GM21576 (cell line): ENCODE results near the gene PSG5.
"Not testable (repeated sequence)": the region's sequence is repeated elsewhere in the genome, so short reads cannot be mapped to it uniquely, and the experiment has no call there.

Experiments
- ATAC-seq: cut with Tn5 transposase; IDR thresholded peaks from one replicate; pipeline ENCODE4 v1.9.1; 2021; ENCODE audit warnings: mild to moderate bottlenecking, moderate library complexity; ENCODE audit not compliant: unreplicated experiment

Gene PSG5

DNA sequence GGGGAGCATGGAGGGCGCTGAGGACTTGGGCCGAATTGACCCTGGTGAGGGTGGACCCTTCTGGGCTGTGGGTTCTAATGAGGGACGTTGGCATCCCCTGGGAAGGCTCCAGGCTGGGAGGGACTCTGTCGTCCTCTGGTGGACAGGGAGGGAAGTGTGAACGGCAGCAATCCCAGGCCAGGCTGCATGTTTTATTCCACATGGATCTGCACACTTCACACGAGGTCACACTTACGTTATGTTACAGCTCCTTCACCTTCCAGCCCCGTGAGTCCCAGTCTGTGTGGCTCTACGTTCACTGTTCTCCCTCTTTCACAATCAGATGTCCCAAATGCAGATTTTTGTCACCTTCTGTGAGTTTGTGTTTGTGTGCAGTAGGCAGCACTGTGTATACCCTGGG, 1.8 kb upstream of the PSG5 start:
- ATAC-seq: not testable (repeated sequence)

DNA sequence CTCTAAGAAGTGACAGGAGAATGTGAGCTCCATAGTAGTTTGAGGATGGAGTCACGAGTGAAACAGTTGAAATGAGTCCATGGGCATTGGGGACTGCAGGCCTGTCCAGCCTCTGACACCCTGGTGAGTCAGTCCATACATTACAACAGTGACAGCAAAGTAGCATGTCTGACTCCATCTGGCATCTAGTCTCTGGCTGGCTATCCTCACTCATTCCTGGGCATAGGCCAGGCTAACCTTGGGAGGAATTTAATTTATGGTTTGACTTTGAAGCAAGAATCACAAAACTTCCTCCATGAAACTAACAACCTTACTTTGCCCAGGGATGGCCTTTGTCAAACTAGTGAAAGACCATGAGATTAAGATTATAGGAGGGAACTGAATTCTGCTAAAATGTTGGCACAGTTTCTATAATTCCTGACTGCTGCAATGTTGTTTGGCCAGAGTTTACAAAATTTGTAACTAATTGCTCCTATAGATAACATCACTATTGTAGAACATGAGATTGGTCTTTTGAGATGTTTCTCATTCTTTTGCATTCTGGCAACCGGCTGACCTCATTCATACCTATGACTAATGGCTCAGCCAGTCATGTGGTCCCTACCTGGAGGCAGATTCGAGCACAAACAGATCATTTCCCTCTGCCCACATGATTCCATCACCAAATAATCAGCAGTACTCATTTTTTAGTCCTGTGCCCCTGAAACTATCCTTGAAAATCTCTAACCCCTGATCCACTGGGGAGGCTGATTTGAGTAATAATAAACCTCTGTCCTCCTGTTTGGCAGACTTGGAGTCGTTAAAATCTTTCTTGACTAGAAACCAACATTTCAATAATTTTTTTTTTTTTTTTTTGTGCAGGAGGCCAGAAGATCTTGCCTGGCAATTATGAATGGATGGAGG, 4.2 kb downstream of the PSG5 start:
- not testable (repeated sequence) for ATAC-seq

DNA sequence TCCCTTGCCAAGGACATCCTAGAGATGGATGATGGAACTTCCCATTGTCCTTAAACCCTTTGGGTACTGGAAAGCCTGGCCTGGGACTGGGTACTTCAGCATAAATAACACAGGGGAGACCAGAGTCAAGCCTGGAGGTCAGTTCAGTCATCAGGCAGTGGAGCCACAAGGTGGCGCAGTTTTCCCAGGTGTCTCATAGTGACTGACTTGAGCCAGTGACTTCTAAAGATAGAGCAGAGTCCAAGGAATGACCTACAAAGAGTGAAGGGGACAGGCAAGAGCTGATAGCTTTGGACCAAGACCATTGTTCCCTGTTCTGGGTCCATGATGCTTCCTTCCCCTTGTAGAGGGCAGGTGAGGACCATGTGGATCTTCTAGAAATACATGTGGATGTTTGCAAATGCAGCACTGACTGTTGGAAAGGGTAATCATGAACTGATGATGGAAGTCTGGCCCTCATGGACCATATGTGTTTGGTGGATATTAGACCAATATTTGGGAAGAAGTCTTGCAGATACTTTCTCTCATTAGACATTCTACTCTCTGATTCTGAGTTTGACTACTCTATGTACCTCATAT, 6.7 kb downstream of the PSG5 start:
- ATAC-seq: not testable (repeated sequence)

DNA sequence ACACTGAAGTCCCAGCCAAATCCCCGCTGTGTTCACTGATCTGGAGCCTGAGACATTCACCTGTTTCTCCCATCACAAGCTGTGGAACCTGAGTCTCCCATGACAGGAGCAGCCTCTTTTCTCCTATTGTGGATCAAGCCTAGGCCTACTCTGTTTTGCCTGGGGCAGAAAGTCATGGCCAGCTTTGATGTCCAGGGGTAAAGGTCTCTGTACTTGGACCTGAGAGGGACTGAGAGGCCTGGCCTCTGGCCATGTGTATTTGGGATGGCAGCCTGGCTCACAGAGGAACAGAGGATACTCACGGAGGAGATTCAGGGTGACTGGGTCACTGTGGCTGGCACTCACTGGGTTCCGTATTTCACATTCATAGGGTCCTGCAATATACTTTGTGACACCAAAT, 7.8 kb downstream of the PSG5 start:
- not testable (repeated sequence) for ATAC-seq

DNA sequence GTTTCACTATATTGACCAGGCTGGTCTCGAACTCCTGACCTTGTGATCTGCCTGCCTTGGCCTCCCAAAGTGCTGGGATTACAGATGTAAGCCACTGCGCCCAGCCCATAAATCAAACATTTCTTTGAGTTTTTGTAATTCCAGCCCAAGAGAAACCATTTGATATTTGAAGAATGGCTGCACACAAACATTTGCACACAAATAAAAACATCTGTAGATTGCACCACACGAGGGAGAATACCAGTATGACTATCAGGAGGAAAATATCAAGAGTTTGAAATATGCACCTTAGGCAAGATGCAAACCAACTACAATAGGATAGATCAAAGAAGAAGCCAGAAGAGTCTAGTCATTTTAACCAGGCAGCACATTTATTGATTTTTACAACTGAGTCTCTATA, 20.4 kb downstream of the PSG5 start:
- ATAC-seq: not testable (repeated sequence)

DNA sequence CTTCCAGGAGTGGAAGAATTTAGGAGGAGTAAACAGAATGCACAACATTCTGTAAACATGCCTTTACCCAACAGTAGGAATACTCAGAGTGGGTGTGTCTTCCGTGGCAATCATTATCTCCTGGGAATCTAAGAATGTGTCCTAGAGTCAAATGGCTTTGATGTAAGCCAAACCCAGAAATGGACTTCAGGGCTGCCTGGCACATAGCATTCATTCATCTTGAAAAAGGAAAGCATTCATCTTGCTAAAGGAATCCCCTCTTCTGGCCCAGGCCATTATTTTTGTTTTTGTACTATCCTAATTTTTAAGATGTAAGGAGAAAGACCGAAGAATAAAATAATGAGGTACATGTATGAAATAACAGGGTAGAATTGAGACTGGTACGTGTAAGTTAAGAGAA, 23.2 kb downstream of the PSG5 start:
- not testable (repeated sequence) for ATAC-seq

DNA sequence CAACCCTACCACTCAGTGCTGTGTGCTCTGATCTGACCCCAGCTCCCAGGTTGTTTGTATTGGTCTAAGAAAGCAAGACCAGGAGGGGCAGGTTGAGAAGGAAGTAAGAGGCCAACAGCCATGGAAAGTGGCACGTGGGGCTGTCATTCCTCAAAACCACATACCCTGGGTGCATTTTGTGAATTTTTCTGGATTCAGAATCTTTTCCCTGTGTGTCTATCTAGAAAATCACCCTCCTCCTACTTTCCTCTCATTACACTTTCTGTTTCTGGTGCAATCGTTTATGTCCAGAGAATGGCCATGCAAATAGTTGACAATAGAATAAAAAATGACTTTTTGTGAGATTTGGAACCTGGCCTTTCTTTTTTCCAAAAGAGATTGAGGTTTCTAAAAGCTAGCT, 24.1 kb downstream of the PSG5 start:
- not testable (repeated sequence) for ATAC-seq

DNA sequence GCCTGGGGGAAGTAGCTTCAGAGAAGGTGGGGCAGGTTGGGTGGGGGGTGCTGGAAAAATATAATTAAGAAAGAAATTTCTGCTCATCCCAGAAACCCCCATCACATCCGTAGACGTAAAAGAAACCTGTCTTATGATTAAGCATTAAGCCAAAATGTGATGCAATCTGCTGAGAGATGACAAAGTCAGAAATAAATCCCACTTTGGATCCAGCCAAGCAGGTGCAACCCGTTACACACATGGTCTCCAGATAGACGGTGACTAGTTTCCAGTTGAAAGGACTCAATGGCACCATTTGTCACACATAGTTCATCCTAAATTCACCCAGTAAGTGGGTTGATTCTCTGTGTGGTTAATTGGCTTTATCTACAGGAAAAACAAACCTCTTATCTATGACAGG, 34.1 kb downstream of the PSG5 start:
- ATAC-seq: no peak

DNA sequence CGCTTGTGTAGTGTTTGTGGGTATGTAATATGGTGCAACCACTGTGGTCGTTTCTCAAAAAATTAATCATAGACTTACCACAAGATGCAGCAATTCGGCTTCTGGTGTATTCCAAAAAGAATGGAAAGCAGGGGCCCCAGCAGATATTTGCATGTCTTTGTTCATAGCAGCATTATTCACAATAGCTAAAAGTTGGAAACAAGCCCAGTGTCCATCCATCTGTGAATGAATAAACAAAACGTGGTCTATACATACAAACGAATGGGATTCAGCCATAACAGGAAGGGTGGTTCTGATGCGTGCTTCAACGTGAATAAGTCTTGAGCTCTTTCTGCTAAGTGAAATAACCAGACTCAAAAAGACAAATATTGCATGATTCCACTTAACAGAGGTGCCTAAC, 36.5 kb downstream of the PSG5 start:
- ATAC-seq: not testable (repeated sequence)

DNA sequence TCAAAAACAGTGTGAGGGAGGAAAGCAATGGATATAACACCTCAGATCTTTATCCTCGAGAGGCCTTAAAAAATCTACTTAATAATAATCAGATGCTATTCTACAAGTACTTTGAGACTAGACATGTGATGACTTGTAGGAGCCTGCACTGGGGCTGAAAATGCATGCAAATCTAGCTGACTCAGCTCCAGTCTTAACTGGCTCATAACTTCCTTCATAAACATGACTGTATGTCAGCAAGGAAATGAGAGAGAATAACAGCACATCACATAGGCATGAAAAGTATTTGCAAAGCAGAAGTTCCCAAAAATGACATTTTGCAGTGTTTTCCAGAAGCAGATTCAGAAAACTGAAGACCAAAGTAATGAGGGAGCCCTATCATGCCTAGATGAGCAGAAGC, 38.1 kb downstream of the PSG5 start:
- ATAC-seq: no peak

DNA sequence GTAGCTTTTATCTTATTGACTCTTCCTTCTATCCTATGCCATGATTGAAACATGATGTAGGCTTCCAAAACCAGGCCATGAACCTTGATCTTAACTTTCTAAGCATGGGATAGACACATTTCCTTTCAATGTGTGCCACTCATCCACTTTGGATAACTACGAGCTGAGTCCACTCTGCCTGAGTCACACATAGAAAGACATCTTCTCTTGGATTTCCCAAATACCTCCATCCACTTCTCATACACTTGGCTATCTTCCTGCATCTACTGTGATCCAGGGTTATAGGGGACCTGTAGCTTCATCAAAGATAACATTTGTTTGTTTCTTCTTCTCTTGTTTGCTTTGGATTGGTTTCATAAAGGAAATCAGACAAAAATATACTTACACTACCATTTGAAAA, 44.6 kb downstream of the PSG5 start:
- not testable (repeated sequence) for ATAC-seq

DNA sequence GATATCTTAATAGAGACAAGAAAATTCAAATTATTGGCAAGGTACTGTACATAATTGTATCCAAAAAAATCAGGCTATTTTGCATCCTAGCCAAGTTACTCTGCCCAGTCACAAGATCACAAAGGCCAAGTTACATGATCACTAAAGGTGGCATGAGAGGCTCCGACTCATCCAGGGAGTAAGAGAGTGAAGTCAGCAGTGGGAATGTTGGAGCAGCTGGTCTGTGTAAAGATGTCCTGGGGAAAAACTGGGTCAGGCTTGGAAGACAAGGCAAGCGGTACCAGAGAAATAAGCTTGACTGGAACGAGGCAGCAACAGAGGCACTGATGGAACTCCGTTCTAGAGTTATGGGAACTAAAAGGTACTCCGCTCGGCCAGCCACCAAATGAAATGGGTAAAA, 53.6 kb downstream of the PSG5 start:
- ATAC-seq: no peak

DNA sequence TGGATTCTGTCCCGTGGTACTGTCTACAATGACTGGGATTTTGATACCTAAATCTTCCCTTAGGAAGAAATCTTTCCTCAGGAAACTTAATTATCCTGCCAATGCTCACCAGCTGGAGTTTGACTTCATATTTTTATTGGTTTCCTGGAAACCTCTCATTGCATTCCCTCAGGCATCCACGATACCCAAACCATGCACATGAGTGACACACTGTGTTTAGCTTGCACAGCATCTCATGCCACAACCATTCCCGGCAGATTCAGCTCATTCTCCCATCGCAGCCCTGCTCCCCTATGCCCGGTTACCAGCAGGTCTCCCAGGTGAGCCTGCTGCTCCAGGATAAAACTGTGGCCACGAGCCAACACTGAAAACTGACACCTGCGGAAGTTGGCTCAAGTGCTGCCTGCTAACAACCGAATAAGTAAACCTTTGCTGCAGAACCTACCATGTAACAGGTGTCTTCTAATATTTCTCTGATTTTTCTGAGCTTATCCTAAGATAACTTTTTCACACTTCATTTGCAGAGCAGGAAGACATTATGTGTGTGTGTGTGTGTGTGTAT, 55.0 kb downstream of the PSG5 start:
- ATAC-seq: not testable (repeated sequence)

DNA sequence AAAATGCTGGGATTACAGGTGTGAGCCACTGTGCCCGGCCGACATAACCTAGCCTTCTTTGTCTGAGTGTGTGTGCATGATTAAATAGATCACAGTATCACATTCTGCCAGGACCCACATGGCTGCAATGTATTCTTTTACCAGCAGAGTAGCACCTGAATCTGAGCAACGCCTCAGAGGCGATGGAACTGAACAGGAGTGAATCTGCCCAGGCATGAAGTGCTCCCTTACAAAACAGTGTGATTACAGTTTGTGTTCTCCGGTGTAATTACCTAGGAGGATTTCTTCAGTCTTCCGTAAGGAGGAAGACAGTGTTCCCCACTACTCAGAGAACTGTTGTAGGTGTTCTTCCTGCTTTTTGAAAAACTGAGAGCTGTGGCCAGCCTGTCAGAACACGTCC, 57.1 kb downstream of the PSG5 start:
- ATAC-seq: not testable (repeated sequence)

DNA sequence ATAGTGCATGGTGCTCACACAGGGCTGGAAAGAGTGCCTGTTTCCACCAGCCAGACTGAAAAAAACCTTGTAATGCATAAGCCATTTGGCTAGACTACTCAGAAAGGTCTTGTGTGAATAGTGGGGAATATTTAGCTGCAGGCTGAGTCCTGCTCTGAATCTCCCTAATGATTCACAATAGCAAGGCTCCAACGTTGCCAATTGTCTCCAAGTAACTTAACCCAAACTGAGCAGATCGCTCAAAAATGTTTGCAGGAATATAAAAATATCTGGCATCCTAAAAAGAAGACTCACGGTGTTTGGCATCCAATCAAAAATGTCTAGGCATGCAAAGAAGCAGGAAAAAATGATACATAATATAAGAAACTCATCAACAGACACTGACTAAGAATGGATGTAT, 59.0 kb downstream of the PSG5 start:
- not testable (repeated sequence) for ATAC-seq

DNA sequence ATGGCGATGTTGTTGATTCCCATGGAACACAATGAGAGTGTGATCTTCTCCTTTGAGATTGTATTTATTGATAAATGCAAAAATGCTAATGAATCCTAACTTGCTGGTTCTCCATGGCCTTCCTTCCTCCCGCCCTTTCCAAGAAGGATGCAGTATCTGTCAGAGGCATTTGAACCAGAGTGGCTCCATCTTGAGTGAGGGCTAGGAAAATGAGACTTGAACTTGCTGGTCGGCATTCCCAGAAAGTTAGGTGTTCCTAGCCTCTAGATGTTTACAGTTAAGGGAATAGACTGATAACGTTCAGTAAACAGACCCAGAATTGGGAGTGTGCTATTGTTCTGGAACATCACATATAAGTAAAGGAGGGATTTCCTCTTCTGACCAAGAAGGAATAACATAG, 59.6 kb downstream of the PSG5 start:
- no peak for ATAC-seq

DNA sequence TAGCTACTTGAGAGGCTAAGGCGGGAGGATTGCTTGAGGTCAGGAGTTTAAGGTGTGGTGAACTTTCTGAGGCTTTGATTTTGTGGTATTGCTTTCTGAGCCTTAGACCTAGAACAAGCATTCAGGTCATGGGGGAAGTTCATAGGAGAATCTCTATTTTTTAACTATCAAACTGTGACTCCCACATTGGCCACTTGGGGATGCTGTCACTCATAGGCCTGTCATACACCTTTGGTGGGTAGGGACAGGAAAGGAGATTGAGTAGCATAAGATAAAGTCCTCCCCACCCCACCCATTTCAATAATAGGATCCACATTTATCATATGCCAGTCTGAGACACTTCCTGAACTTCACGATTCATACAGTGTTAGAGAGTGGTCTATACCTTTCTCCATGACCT, 62.0 kb downstream of the PSG5 start:
- no peak for ATAC-seq

DNA sequence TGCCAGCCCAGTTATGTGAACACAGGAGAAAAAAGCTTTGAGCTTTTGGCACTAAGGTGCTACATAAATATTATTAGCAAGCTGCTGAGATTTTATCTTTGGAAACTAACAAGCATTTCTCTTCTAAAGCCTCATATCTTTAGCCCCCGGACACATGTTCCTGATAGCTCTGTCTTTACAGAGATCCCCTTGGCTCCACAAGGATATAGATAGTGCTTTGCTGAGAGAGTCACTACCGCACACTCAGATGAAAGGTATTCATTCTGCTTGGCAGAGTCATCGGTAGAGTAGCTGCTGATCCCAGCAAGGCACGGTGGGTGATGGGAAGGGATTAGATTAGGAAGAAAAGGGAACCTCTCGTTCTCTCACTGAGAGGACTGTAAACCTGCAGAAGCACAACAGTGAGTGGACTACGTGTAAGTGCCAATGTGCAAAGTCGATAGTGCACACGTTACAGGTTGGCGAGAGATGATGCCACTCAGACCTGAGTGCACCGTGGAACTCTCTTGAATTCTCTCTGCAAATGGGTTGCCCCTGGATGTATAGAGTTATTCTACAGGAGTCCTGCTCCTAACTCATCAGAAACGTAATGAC, 65.8 kb downstream of the PSG5 start:
- not testable (repeated sequence) for ATAC-seq

DNA sequence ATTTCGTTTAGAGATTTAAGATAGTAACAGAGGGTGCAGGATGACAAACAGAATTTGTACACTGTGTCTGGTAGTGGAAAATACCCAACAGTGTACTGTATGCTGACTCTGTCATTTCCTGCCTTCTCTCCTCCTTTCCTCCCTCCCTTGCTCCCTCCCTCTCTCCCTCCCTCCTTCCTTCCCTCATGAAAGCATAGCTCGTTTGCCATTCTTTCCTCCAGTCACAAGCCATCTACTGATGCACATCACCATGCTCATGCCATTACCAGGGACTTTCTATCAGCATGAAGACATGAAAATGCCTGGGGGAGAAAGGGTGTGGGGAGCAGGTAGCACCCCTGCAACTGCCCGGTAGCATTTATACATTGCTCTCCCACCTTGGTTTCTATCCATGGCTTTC, 66.8 kb downstream of the PSG5 start:
- not testable (repeated sequence) for ATAC-seq
